AG04450 (cell line): ENCODE data around the gene ZNF385A. TPM values are rescaled to one million over a fixed set of nuclear protein-coding genes. Genes with fewer than 3 reads are reported as not detected.

Experiments used
- CTCF ChIA-PET: fragments of 300-600, 350-600 bp; formaldehyde crosslinking; extraction: SDS; loops from one replicate; lab custom pipeline; 2022; ENCODE audit warnings: antibody characterized with exemption, inconsistent platforms; lab: Charles Lee
- POLR2A ChIA-PET: fragments of 350-600 bp; formaldehyde crosslinking; extraction: SDS; loops from one replicate; lab custom pipeline; 2021; ENCODE audit warnings: antibody characterized with exemption, inconsistent platforms; lab: Yijun Ruan, JAX
- DNase-seq: peaks from one replicate; pipeline ENCODE4 v3.0.0-alpha.2; 2011; ENCODE audit warnings: low read depth, low spot score
- H3K27ac ChIP-seq: one replicate; pipeline ENCODE4 v1.5.1; 2012; ENCODE audit warnings: low read depth, low read length, control low read depth
- H3K27me3 ChIP-seq: one replicate; pipeline ENCODE4 v1.6.0; 2012; ENCODE audit warnings: low read length; ENCODE audit not compliant: control insufficient read depth, insufficient read depth
- H3K4me3 ChIP-seq: 2 replicates; pipeline ENCODE4 v1.5.1; 2011; ENCODE audit warnings: mild to moderate bottlenecking, low read depth, low read length, control low read depth
- H3K9me3 ChIP-seq: 2 replicates; pipeline ENCODE4 v1.5.1; 2012; ENCODE audit warnings: low read length; ENCODE audit not compliant: control insufficient read depth, insufficient read depth
- polyA plus RNA-seq: library from polyadenylated mRNA; depleted of rRNA; stranded (reverse); fragments of >200 nt; gene quantifications from 2 replicates; pipeline ENCODE4 v1.2.3, GENCODE V29; 2011
- TF ChIP-seq, protein P1 (sequence below): IDR thresholded peaks from 2 replicates; pipeline ENCODE4 v1.5.1; 2011; ENCODE audit warnings: low read depth, low read length, control low read depth, inconsistent platforms

Gene ZNF385A
- polyA plus RNA-seq, 1 experiment: 1.5 TPM

DNA sequence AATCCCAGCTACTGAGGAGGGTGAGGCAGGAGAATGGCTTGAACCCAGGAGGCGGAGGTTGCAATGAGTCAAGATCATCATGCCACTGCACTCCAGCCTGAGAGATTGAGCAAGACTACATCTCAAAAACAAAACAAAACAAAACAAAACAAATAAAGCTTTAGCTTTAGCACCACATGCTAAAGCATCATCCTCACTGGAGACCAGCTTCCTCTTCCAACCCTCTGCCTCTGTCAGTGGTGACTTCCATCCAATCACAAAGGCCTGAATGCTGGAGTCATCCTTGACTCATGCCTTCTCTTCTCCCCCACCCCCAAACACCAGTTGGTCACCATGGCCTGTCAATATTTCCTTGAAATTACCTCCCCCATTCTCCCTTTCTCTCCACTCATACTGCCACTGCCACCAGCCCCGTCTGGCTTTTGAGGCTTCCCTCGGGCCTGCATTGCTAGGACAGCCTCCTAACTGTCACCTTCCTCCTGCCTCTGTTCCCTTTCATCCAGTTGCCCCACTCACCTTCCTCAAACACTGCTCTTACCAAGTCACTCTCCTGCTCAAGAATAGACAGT lies 1.4 kb downstream of the ZNF385A start:
- Histone ChIP-seq H3K27me3 (no peaks in the 10 kb centered on the region), H3K9me3 (no peaks in the 10 kb centered on the region), H3K4me3 (no peak overlapping the region), H3K27ac (peak overlapping the region; percentile 73)
- ChIA-PET POLR2A (interaction anchor here (0.6 to 1.2 kb wide), 2 partner anchors 9 to 103 kb away, joined by 3 to 4 read pairs; partner anchors contain the start of gene HNRNPA1), CTCF (interaction anchor here (0.8 to 11.6 kb wide), 8 partner anchors 10 to 168 kb away, joined by 3 to 212 read pairs (median 17); partner anchors contain the start of gene COPZ1)
- TF ChIP-seq, protein P1, sequence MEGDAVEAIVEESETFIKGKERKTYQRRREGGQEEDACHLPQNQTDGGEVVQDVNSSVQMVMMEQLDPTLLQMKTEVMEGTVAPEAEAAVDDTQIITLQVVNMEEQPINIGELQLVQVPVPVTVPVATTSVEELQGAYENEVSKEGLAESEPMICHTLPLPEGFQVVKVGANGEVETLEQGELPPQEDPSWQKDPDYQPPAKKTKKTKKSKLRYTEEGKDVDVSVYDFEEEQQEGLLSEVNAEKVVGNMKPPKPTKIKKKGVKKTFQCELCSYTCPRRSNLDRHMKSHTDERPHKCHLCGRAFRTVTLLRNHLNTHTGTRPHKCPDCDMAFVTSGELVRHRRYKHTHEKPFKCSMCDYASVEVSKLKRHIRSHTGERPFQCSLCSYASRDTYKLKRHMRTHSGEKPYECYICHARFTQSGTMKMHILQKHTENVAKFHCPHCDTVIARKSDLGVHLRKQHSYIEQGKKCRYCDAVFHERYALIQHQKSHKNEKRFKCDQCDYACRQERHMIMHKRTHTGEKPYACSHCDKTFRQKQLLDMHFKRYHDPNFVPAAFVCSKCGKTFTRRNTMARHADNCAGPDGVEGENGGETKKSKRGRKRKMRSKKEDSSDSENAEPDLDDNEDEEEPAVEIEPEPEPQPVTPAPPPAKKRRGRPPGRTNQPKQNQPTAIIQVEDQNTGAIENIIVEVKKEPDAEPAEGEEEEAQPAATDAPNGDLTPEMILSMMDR: no peak
- DNase-seq: peak; percentile 70

DNA sequence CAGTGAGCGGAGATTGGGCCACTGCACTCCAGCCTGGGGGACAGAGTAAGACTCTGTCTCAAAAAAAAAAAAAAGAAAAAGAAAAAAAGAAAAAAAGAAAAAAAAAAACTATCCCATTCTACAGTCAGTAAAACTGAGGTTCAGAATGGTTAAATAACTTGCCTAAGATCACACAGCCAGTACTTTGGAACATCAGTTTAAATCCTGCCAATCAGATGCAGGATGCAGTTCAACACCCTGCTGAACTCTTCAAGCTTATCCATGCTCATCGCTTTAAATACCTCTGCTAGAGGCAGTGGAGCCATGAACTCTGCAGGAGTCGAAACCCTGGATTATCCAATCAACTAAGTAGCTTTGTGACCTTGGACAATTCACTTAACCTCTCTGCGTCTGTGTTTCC lies 3.4 kb downstream of the ZNF385A start:
- POLR2A ChIA-PET: interaction anchor here (1.1 kb wide), 1 partner anchor 11 kb away, joined by 4 read pairs; no protein-coding TSS in a partner anchor
- Histone ChIP-seq H3K27me3 (no peaks in the 10 kb centered on the region), H3K4me3 (no peak overlapping the region), H3K27ac (no peak overlapping the region), H3K9me3 (no peaks in the 10 kb centered on the region)
- DNase-seq: no peak
- TF ChIP-seq, protein P1: no peak
- CTCF ChIA-PET: interaction anchor here (1.0 to 11.6 kb wide), 21 partner anchors 10 to 172 kb away, joined by 3 to 212 read pairs (median 16); partner anchors contain the start of genes COPZ1 and ITGA5

DNA sequence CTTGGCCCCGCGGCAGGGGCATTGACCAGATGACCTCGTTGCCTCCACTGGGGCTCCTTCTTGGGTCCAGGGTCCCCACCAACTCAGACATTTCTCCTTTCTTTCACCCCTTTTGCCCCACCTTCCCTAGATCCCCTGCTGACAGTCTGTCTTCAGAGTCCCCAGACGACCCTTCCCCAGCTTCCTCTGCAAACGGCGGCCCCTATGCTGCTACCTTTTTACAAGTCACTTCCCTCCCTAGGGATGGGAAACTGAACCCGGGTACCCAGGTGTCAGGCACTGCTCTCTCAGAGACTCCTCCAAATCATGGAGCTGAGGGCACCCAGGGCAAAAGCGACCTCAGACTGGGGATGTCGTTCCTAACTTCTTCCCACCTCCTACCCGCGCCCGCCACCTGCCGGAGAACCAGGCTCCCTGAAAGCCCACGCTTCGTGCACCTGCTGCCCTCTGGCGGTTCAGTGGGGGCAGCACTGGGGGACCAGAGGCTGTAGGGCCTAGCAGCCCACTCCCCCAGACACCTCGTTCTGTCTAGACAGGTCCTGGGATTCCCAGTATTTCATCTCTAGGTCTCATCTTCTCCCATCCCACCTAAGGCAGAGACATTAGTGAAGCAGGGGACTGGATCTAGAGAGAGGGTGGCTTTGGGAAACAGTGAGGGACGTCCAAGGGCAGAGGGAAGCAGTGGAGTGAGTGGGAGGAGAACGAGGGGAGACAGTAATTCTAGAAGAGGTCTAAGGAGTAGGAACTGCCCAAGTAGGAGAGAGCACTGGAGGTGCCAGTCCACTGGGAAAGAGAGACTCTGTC lies 4.9 kb downstream of the ZNF385A start:
- POLR2A ChIA-PET: interaction anchor here (1.0 kb wide), 2 partner anchors 9 to 93 kb away, joined by 3 to 4 read pairs; no protein-coding TSS in a partner anchor
- Histone ChIP-seq H3K9me3 (no peaks in the 10 kb centered on the region), H3K27me3 (no peaks in the 10 kb centered on the region), H3K4me3 (peak overlapping the region; percentile 58), H3K27ac (no peak overlapping the region)
- peak; percentile 34 for DNase-seq
- CTCF ChIA-PET: interaction anchor here (0.5 to 11.6 kb wide), 67 partner anchors 8 to 649 kb away, joined by 3 to 212 read pairs (median 6); partner anchors contain the start of genes CBX5, COPZ1, HNRNPA1 and ITGA5
- TF ChIP-seq, protein P1: peak; percentile 100

DNA sequence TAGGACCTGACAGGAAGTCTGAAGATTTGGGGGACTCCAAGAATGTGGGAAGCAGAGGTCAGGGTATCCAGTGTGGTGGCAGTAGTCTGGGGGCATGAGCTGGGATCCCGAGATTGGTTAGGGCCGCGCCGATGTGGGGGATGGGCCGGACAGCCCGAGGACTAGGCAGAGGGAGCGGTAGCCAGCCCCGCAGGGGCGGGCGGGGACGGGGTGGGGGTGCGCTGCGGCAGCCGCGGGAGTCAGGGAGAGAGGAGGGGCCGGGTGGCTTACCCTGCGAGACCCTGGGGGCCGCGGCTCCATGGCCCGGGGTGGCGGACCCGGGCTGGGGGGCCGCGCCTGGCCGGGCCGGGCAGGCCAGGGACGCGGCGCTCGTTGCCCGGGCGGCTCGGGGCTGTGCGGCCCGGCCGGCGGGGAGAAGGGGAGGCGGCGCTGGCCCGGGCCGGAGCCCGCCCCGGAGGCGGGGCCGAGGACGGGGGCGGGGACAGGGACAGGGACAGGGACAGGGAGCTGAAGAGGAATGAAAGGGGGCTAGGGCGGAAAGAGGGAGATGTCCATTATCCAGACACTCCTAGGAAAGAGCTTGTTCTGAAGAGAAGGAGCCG lies 5.6 kb downstream of the ZNF385A start:
- ChIA-PET CTCF (interaction anchor here (0.5 to 11.6 kb wide), 63 partner anchors 7 to 648 kb away, joined by 3 to 212 read pairs (median 6); partner anchors contain the start of genes CBX5, COPZ1, HNRNPA1 and ITGA5), POLR2A (interaction anchor here (1.0 kb wide), 2 partner anchors 8 to 92 kb away, joined by 3 to 4 read pairs; no protein-coding TSS in a partner anchor)
- Histone ChIP-seq H3K27ac (no peak overlapping the region), H3K27me3 (no peaks in the 10 kb centered on the region), H3K9me3 (no peaks in the 10 kb centered on the region), H3K4me3 (peak overlapping the region; percentile 58)
- TF ChIP-seq, protein P1: no peak
- DNase-seq: no peak
